Neuronal stem cell (in vitro differentiated cells): Measurements from ENCODE around the gene COPB1.
A peak's percentile ranks its signal among the peaks of the same experiment; 100 is the strongest.

Experiments used
- DNase-seq: peaks from one replicate; pipeline ENCODE4 v3.0.0-alpha.2; 2013; ENCODE audit warnings: low spot score
- H2AFZ ChIP-seq: one replicate; pipeline ENCODE4 v1.6.1; 2013; ENCODE audit warnings: mild to moderate bottlenecking, low read length, inconsistent platforms
- H2AK5ac ChIP-seq: 2 replicates; pipeline ENCODE4 v1.6.1; 2013; ENCODE audit warnings: low read depth, mild to moderate bottlenecking, inconsistent platforms, low read length, moderate library complexity, mixed read lengths
- H2BK120ac ChIP-seq: 2 replicates; pipeline ENCODE4 v1.6.1; 2013; ENCODE audit warnings: low read depth, mild to moderate bottlenecking, inconsistent platforms, low read length, moderate library complexity, mixed read lengths
- H2BK12ac ChIP-seq: one replicate; pipeline ENCODE4 v1.6.1; 2013; ENCODE audit warnings: low read length, inconsistent platforms
- H2BK15ac ChIP-seq: 2 replicates; pipeline ENCODE4 v1.6.1; 2013; ENCODE audit warnings: mild to moderate bottlenecking, low read length, inconsistent platforms, mixed read lengths
- H2BK5ac ChIP-seq: one replicate; pipeline ENCODE4 v1.6.1; 2013; ENCODE audit warnings: inconsistent platforms, mild to moderate bottlenecking, low read length, moderate library complexity
- H3K14ac ChIP-seq: one replicate; pipeline ENCODE4 v1.6.1; 2013; ENCODE audit warnings: low read length, inconsistent platforms
- H3K18ac ChIP-seq: 2 replicates; pipeline ENCODE4 v1.6.1; 2013; ENCODE audit warnings: low read length, inconsistent platforms
- H3K23ac ChIP-seq: 2 replicates; pipeline ENCODE4 v1.6.1; 2013; ENCODE audit warnings: low read depth, mild to moderate bottlenecking, mixed read lengths, low read length, inconsistent platforms; ENCODE audit not compliant: poor library complexity
- H3K27ac ChIP-seq: replicated peaks from 3 replicates; pipeline ENCODE4 v1.5.1; 2013; ENCODE audit warnings: low read length, inconsistent platforms
- H3K27me3 ChIP-seq, 3 experiments: 2 replicates each; pipeline ENCODE4 v1.6.1; 2013; ENCODE audit warnings: low read length in 3 of 3, mild to moderate bottlenecking in 2 of 3, inconsistent platforms in 1 of 3, low read depth in 1 of 3, mixed read lengths in 1 of 3, moderate library complexity in 1 of 3; ENCODE audit not compliant: control insufficient read depth in 3 of 3, insufficient read depth in 3 of 3
- H3K36me3 ChIP-seq, 2 donors: replicated peaks in 1 of 2; 2 replicates each; pipeline ENCODE4 v1.6.1; 2013; ENCODE audit warnings: low read length in 2 of 2; ENCODE audit not compliant: control insufficient read depth in 2 of 2, insufficient read depth in 2 of 2
- H3K4ac ChIP-seq: 2 replicates; pipeline ENCODE4 v1.6.1; 2013; ENCODE audit warnings: inconsistent platforms, mild to moderate bottlenecking, low read length, moderate library complexity
- H3K4me1 ChIP-seq, 2 donors: 1 replicate in 1 of 2; 2 replicates in 1 of 2; pipeline ENCODE4 v1.6.1; 2013; ENCODE audit warnings: low read length in 2 of 2, low read depth in 1 of 2; ENCODE audit not compliant: control insufficient read depth in 2 of 2, insufficient read depth in 1 of 2
- H3K4me2 ChIP-seq: one replicate; pipeline ENCODE4 v1.6.1; 2013; ENCODE audit warnings: mild to moderate bottlenecking, low read length, inconsistent platforms; ENCODE audit not compliant: insufficient read depth, poor library complexity, severe bottlenecking
- H3K4me3 ChIP-seq, 2 donors: 2 replicates each; pipeline ENCODE4 v1.5.1; 2013; ENCODE audit warnings: low read length in 2 of 2, mild to moderate bottlenecking in 2 of 2, inconsistent platforms in 1 of 2, moderate library complexity in 1 of 2
- H3K79me1 ChIP-seq: one replicate; pipeline ENCODE4 v1.6.1; 2013; ENCODE audit warnings: low read depth, mild to moderate bottlenecking, inconsistent platforms, low read length, moderate library complexity
- H3K9ac ChIP-seq: one replicate; pipeline ENCODE4 v1.6.1; 2013; ENCODE audit warnings: mild to moderate bottlenecking, low read depth, low read length, inconsistent platforms; ENCODE audit not compliant: poor library complexity
- H3K9me3 ChIP-seq, 2 donors: replicated peaks in 1 of 2; 2 replicates each; pipeline versions ENCODE3 to v1.6.1; 2013; ENCODE audit warnings: low read length in 2 of 2, mild to moderate bottlenecking in 2 of 2, inconsistent platforms in 1 of 2, low read depth in 1 of 2, mixed read lengths in 1 of 2, moderate library complexity in 1 of 2; ENCODE audit not compliant: control insufficient read depth in 2 of 2, insufficient read depth in 1 of 2
- H4K8ac ChIP-seq: one replicate; pipeline ENCODE4 v1.6.1; 2013; ENCODE audit warnings: low read depth, mild to moderate bottlenecking, inconsistent platforms, low read length, moderate library complexity
- H4K91ac ChIP-seq: one replicate; pipeline ENCODE4 v1.6.1; 2013; ENCODE audit warnings: low read length, low read depth, mild to moderate bottlenecking, inconsistent platforms; ENCODE audit not compliant: poor library complexity
- WGBS, 2 donors: extraction: QIAGEN DNeasy Blood & Tissue Kit; methylation state at CpG; one replicate each; pipeline ENCODE4 v1.1.7; 2013; ENCODE audit warnings: missing lambda C conversion rate in 2 of 2, mixed read lengths in 1 of 2; ENCODE audit not compliant: insufficient read length in 2 of 2, insufficient replicate concordance in 1 of 2; ENCODE audit errors: extremely low coverage in 2 of 2; 5-methylcytosine and 5-hydroxymethylcytosine counted together

Gene COPB1

GRCh38 chr11:14520747-14521151, 21.1 kb upstream of the COPB1 start:
- no peak overlapping the region for H3K14ac ChIP-seq
- H2BK120ac ChIP-seq = no peak overlapping the region

GRCh38 chr11:14519917-14520746, 20.5 kb upstream of the COPB1 start, which contains the start of gene PSMA1:
Gene PSMA1, minus strand, starts transcription at chr11:14520386. Its CDS starts 87 bp downstream, at chr11:14520299.
- WGBS, 2 donors = no CpG with 5 or more reads among the region's 56 CpGs
- Histone ChIP-seq H3K4me2 (peak within 1 kb of the TSS; percentile 63), H2AFZ (peak within 1 kb of the TSS; percentile 92), H3K27ac (peak within 1 kb of the TSS; percentile 56), H3K9ac (peak within 1 kb of the TSS; percentile 94), H3K14ac (no peak within 1 kb of the TSS), H2BK120ac (no peak within 1 kb of the TSS), H3K4me1 (peaks cover 1% of the 10 kb centered on the region in 2 donors), H2BK5ac (peak within 1 kb of the TSS; percentile 56), H3K23ac (peak within 1 kb of the TSS; percentile 44), H4K91ac (no peak within 1 kb of the TSS), H2BK15ac (no peak within 1 kb of the TSS), H3K27me3 (no peaks in the 10 kb centered on the region), H3K18ac (peak within 1 kb of the TSS; percentile 91), H3K36me3 (peaks cover 3 to 34% of the 10 kb centered on the region in 2 donors), H3K9me3 (no peaks in the 10 kb centered on the region), H2BK12ac (no peak within 1 kb of the TSS), H2AK5ac (no peak within 1 kb of the TSS), H3K4ac (no peak within 1 kb of the TSS), H3K79me1 (no peaks in the 10 kb centered on the region), H4K8ac (no peak within 1 kb of the TSS), H3K4me3 (peak within 1 kb of the TSS; percentile 86 to 93)
- peak; percentile 90 for DNase-seq

More at GRCh38 chr11:14520747-14521151, 21.1 kb upstream of the COPB1 start:
- H4K91ac ChIP-seq = no peak overlapping the region
- H3K23ac ChIP-seq = no peak overlapping the region
- H3K4me2 ChIP-seq = peak overlapping the region; percentile 63
- no peak for DNase-seq
- H3K18ac ChIP-seq = peak overlapping the region; percentile 65
- H2AFZ ChIP-seq = peak overlapping the region; percentile 92
- no peak overlapping the region for H2BK15ac ChIP-seq
- no peak overlapping the region for H2BK12ac ChIP-seq
- H2BK5ac ChIP-seq = peak overlapping the region; percentile 56
- no CpG with 5 or more reads among the region's 11 CpGs for WGBS, 2 donors
- peak overlapping the region; percentile 54 for H3K27ac ChIP-seq
- H3K36me3 ChIP-seq = peaks cover 3 to 29% of the 10 kb centered on the region in 2 donors
- H4K8ac ChIP-seq = no peak overlapping the region
- no peaks in the 10 kb centered on the region for H3K27me3 ChIP-seq
- no peaks in the 10 kb centered on the region for H3K79me1 ChIP-seq
- no peak overlapping the region for H3K4ac ChIP-seq
- peak overlapping the region; percentile 73 to 86 for H3K4me3 ChIP-seq
- peaks cover 1% of the 10 kb centered on the region in 2 donors for H3K4me1 ChIP-seq
- no peaks in the 10 kb centered on the region for H3K9me3 ChIP-seq
- H2AK5ac ChIP-seq = no peak overlapping the region
- no peak overlapping the region for H3K9ac ChIP-seq

GRCh38 chr11:14519597-14519916, 19.9 kb upstream of the COPB1 start:
- DNase-seq = no peak
- H3K18ac ChIP-seq = no peak overlapping the region
- peak overlapping the region; percentile 56 for H3K27ac ChIP-seq
- peak overlapping the region; percentile 58 for H3K4me2 ChIP-seq
- H3K79me1 ChIP-seq = no peaks in the 10 kb centered on the region
- no peak overlapping the region for H2BK15ac ChIP-seq
- peak overlapping the region; percentile 92 for H2AFZ ChIP-seq
- no peak overlapping the region for H2BK120ac ChIP-seq
- no peak overlapping the region for H3K4ac ChIP-seq
- H4K91ac ChIP-seq = no peak overlapping the region
- no peak overlapping the region for H2AK5ac ChIP-seq
- H3K4me3 ChIP-seq = peak overlapping the region; percentile 86 to 93
- no peak overlapping the region for H3K23ac ChIP-seq
- H3K36me3 ChIP-seq = peaks cover 5 to 40% of the 10 kb centered on the region in 2 donors
- H4K8ac ChIP-seq = no peak overlapping the region
- H3K27me3 ChIP-seq = no peaks in the 10 kb centered on the region
- H2BK5ac ChIP-seq = peak overlapping the region; percentile 56
- no peak overlapping the region for H3K14ac ChIP-seq
- peak overlapping the region; percentile 94 for H3K9ac ChIP-seq
- peaks cover 1% of the 10 kb centered on the region in 2 donors for H3K4me1 ChIP-seq
- no CpG with 5 or more reads among the region's 10 CpGs for WGBS, 2 donors
- no peaks in the 10 kb centered on the region for H3K9me3 ChIP-seq
- no peak overlapping the region for H2BK12ac ChIP-seq

- H4K8ac ChIP-seq = no peak overlapping the region
- no peak for DNase-seq
- H3K4me3 ChIP-seq = peak overlapping the region in 1 of 2 donors; percentile 86
- no peak overlapping the region for H3K18ac ChIP-seq
- H3K4ac ChIP-seq = no peak overlapping the region
- no peak overlapping the region for H2BK5ac ChIP-seq
- H2AK5ac ChIP-seq = no peak overlapping the region
- no peaks in the 10 kb centered on the region for H3K27me3 ChIP-seq
- no peak overlapping the region for H2BK12ac ChIP-seq
- H3K14ac ChIP-seq = no peak overlapping the region
- no peak overlapping the region for H3K27ac ChIP-seq
- peak overlapping the region; percentile 11 for H3K4me2 ChIP-seq
- H3K9me3 ChIP-seq = no peaks in the 10 kb centered on the region
- peaks cover 1% of the 10 kb centered on the region in 2 donors for H3K4me1 ChIP-seq
- no CpG with 5 or more reads among the region's 3 CpGs for WGBS, 2 donors
- H3K23ac ChIP-seq = no peak overlapping the region
- H3K9ac ChIP-seq = no peak overlapping the region
- H3K79me1 ChIP-seq = no peaks in the 10 kb centered on the region
- H2BK15ac ChIP-seq = no peak overlapping the region
- peaks cover 5 to 47% of the 10 kb centered on the region in 2 donors for H3K36me3 ChIP-seq
- H2AFZ ChIP-seq = no peak overlapping the region
- H2BK120ac ChIP-seq = no peak overlapping the region
- H4K91ac ChIP-seq = no peak overlapping the region
These were observed 19.2 kb upstream of the COPB1 start for GRCh38 chr11:14518820-14519219.
